HEK293 (cell line): Measurements from ENCODE around the gene RAC3.

ENCODE experiments used
- GLIS1 ChIP-seq: fragments of 450-650 bp; formaldehyde crosslinking; IDR thresholded peaks from 2 replicates; pipeline ENCODE4 v1.5.1; 2016; ENCODE audit warnings: missing biosample characterization, missing genetic modification characterization
- PRDM1 ChIP-seq: fragments of 450-650 bp; formaldehyde crosslinking; IDR thresholded peaks from 2 replicates; pipeline ENCODE4; 2016; ENCODE audit warnings: missing biosample characterization, missing genetic modification characterization
- ZBTB7A ChIP-seq: fragments of 450-650 bp; formaldehyde crosslinking; IDR thresholded peaks from 2 replicates; pipeline ENCODE4 v1.5.1; 2016; ENCODE audit warnings: low read depth, missing biosample characterization, missing genetic modification characterization
- ZFHX2 ChIP-seq: fragments of 450-650 bp; formaldehyde crosslinking; conservative IDR thresholded peaks from 2 replicates; pipeline ENCODE4 v1.5.1; 2016; ENCODE audit warnings: missing biosample characterization, missing genetic modification characterization
- ZFP3 ChIP-seq: fragments of 450-650 bp; formaldehyde crosslinking; IDR thresholded peaks from 2 replicates; pipeline ENCODE4 v1.5.1; 2016; ENCODE audit warnings: low read depth, missing biosample characterization, missing genetic modification characterization
- ZNF529 ChIP-seq: fragments of 450-650 bp; formaldehyde crosslinking; IDR thresholded peaks from 2 replicates; pipeline ENCODE4 v1.5.1; 2017; ENCODE audit warnings: missing genetic modification characterization, missing biosample characterization; ENCODE audit not compliant: insufficient replicate concordance
- TF ChIP-seq, protein P1 (sequence below): fragments of 450-650 bp; formaldehyde crosslinking; IDR thresholded peaks from 2 replicates; pipeline ENCODE4 v1.5.1; 2016; ENCODE audit warnings: missing biosample characterization, missing genetic modification characterization
- TF ChIP-seq, protein P2 (sequence below): fragments of 450-650 bp; formaldehyde crosslinking; IDR thresholded peaks from 2 replicates; pipeline ENCODE4 v1.5.1; 2017; ENCODE audit warnings: missing biosample characterization, missing genetic modification characterization
- TF ChIP-seq, protein P3 (sequence below): fragments of 450-650 bp; formaldehyde crosslinking; IDR thresholded peaks from 2 replicates; pipeline ENCODE4 v1.5.1; 2016; ENCODE audit warnings: missing biosample characterization, missing genetic modification characterization
- TF ChIP-seq, protein P4 (sequence below): fragments of 450-650 bp; formaldehyde crosslinking; IDR thresholded peaks from 2 replicates; pipeline ENCODE4 v1.5.1; 2016; ENCODE audit warnings: missing biosample characterization, missing genetic modification characterization

DNA sequence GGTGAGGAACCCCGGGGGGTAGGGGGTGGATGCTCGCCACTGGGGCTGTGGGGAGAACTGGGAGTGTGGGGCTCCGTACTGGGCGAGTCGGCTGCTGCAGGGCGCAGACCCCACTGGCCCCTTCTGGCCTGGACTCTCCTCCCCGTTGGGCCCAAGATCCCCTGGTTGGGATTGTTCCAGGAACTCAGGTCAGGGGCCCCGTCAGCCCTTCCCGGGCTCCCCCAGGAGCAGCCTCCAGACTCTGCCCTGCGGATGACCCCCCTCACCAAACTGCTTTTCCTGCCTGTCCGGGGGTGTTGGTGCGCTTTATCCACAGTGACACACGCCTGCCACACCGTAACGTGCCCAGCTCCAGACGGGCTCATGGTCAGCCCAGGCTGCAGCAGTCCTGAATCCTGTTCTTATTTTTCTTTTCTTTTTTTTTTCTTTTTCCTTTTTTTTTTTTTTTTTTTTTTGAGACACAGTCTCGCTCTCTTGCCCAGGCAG, 29.9 kb upstream of the RAC3 start:
- TF ChIP-seq PRDM1 (tag by site-specific recombination), result no peak
- TF ChIP-seq GLIS1, result peak; percentile 14; the same call in 1 of the 2 replicates
- TF ChIP-seq, protein P1, sequence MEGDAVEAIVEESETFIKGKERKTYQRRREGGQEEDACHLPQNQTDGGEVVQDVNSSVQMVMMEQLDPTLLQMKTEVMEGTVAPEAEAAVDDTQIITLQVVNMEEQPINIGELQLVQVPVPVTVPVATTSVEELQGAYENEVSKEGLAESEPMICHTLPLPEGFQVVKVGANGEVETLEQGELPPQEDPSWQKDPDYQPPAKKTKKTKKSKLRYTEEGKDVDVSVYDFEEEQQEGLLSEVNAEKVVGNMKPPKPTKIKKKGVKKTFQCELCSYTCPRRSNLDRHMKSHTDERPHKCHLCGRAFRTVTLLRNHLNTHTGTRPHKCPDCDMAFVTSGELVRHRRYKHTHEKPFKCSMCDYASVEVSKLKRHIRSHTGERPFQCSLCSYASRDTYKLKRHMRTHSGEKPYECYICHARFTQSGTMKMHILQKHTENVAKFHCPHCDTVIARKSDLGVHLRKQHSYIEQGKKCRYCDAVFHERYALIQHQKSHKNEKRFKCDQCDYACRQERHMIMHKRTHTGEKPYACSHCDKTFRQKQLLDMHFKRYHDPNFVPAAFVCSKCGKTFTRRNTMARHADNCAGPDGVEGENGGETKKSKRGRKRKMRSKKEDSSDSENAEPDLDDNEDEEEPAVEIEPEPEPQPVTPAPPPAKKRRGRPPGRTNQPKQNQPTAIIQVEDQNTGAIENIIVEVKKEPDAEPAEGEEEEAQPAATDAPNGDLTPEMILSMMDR (tag by site-specific recombination), result no peak
- no peak for TF ChIP-seq ZFP3
- no peak for TF ChIP-seq ZBTB7A (tag by site-specific recombination)
- TF ChIP-seq, protein P2, sequence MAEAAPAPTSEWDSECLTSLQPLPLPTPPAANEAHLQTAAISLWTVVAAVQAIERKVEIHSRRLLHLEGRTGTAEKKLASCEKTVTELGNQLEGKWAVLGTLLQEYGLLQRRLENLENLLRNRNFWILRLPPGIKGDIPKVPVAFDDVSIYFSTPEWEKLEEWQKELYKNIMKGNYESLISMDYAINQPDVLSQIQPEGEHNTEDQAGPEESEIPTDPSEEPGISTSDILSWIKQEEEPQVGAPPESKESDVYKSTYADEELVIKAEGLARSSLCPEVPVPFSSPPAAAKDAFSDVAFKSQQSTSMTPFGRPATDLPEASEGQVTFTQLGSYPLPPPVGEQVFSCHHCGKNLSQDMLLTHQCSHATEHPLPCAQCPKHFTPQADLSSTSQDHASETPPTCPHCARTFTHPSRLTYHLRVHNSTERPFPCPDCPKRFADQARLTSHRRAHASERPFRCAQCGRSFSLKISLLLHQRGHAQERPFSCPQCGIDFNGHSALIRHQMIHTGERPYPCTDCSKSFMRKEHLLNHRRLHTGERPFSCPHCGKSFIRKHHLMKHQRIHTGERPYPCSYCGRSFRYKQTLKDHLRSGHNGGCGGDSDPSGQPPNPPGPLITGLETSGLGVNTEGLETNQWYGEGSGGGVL (tag by site-specific recombination), result no peak
- TF ChIP-seq, protein P3, sequence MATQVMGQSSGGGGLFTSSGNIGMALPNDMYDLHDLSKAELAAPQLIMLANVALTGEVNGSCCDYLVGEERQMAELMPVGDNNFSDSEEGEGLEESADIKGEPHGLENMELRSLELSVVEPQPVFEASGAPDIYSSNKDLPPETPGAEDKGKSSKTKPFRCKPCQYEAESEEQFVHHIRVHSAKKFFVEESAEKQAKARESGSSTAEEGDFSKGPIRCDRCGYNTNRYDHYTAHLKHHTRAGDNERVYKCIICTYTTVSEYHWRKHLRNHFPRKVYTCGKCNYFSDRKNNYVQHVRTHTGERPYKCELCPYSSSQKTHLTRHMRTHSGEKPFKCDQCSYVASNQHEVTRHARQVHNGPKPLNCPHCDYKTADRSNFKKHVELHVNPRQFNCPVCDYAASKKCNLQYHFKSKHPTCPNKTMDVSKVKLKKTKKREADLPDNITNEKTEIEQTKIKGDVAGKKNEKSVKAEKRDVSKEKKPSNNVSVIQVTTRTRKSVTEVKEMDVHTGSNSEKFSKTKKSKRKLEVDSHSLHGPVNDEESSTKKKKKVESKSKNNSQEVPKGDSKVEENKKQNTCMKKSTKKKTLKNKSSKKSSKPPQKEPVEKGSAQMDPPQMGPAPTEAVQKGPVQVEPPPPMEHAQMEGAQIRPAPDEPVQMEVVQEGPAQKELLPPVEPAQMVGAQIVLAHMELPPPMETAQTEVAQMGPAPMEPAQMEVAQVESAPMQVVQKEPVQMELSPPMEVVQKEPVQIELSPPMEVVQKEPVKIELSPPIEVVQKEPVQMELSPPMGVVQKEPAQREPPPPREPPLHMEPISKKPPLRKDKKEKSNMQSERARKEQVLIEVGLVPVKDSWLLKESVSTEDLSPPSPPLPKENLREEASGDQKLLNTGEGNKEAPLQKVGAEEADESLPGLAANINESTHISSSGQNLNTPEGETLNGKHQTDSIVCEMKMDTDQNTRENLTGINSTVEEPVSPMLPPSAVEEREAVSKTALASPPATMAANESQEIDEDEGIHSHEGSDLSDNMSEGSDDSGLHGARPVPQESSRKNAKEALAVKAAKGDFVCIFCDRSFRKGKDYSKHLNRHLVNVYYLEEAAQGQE (tag by site-specific recombination), result no peak
- TF ChIP-seq, protein P4, sequence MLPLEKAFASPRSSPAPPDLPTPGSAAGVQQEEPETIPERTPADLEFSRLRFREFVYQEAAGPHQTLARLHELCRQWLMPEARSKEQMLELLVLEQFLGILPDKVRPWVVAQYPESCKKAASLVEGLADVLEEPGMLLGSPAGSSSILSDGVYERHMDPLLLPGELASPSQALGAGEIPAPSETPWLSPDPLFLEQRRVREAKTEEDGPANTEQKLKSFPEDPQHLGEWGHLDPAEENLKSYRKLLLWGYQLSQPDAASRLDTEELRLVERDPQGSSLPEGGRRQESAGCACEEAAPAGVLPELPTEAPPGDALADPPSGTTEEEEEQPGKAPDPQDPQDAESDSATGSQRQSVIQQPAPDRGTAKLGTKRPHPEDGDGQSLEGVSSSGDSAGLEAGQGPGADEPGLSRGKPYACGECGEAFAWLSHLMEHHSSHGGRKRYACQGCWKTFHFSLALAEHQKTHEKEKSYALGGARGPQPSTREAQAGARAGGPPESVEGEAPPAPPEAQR (tag by site-specific recombination), result no peak
- TF ChIP-seq ZNF529, result no peak
- no peak for TF ChIP-seq ZFHX2 (tag by site-specific recombination)
